Erythroblast (primary cell): ENCODE measurements around the gene EIF1AD.

Experiments
- GATA1 ChIP-seq: IDR thresholded peaks from 2 replicates; pipeline ENCODE4 v1.6.1; 2011; ENCODE audit warnings: low read depth, mild to moderate bottlenecking, control low read depth, low read length, moderate library complexity
- POLR2A ChIP-seq: IDR thresholded peaks from 2 replicates; pipeline ENCODE4 v1.6.1; 2011; ENCODE audit warnings: mild to moderate bottlenecking, low read length

DNA sequence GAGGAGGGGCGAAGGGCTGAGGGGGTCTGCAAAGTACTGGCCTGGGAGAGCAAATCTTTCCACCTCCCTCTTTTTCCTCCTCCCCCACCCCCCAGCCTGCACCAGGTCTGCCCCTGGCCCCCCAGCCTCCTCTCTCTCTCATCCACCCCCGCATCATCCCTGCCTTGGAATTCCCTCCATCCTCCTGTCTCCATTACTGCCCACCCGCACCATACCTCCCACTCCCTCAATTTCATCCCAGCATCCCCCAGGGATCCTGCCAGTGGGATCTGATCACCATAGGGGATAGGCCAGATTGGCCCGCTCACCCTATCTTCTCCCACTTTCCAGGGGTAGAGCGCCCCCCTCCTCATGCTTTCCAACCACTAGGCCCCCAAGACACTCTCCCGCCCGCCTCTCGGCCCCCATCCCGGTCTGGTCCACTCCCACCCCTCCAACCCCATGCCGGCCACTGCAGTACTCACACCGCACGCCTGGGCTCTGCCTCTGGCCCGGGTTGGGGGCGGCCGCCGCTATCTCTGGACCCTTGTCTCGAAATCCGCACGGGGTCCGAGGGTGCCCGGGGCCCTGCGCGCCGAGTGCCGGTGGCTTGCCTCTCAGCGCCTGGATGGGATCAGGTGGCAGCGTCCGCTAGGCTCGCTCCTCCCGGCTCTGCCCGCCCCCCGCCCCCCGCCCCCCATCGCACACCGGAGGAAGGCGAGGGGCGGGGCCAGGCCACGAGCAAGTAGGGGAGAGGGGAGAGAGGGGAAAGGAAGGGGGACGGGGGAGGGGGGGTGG, 46.8 kb upstream of the EIF1AD start, which contains the start of gene GAL3ST3:
- TF ChIP-seq POLR2A (no peak), GATA1 (no peak)
